22Rv1 (cell line): Measurements from ENCODE around the gene LHX3.

Experiments used
- ZFX ChIP-seq: fragments of 450-650 bp; IDR thresholded peaks from 2 replicates; pipeline ENCODE4 v1.6.1; 2017; ENCODE audit warnings: antibody characterized with exemption, borderline replicate concordance
- TF ChIP-seq, protein P1 (sequence below): fragments of 450-650 bp; IDR thresholded peaks from 2 replicates; pipeline ENCODE4 v1.5.1; 2017; ENCODE audit warnings: mild to moderate bottlenecking

DNA sequence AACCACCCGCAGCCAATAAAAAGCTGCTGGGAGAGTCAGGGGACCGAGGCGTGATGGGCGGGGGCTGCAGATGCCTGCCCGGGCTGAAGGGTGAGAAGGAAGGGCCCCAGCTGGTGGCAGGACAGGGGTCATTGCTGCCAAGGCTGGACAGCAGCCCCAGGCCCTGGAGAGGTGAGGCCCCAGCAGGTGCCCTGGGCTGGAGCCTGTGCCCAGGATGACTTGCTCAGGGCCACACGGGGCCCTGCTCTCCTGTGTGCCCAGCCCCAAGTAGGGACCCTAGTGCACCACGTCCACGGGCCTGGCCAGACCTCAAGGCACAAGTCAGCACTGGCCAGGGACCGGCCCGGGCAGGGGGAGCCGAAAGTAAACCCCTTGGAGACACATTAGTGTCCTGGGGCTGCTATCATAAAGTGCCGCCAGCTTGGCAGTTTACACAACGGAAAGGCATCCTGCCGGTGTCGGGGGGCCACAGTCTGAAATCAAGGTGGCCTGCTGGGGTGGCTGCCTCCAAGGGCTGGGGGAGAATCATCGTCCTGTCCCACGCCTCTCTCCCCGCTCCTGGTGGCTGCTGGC is 22.0 kb downstream of the LHX3 start:
- TF ChIP-seq, protein P1, sequence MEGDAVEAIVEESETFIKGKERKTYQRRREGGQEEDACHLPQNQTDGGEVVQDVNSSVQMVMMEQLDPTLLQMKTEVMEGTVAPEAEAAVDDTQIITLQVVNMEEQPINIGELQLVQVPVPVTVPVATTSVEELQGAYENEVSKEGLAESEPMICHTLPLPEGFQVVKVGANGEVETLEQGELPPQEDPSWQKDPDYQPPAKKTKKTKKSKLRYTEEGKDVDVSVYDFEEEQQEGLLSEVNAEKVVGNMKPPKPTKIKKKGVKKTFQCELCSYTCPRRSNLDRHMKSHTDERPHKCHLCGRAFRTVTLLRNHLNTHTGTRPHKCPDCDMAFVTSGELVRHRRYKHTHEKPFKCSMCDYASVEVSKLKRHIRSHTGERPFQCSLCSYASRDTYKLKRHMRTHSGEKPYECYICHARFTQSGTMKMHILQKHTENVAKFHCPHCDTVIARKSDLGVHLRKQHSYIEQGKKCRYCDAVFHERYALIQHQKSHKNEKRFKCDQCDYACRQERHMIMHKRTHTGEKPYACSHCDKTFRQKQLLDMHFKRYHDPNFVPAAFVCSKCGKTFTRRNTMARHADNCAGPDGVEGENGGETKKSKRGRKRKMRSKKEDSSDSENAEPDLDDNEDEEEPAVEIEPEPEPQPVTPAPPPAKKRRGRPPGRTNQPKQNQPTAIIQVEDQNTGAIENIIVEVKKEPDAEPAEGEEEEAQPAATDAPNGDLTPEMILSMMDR = no peak
- TF ChIP-seq ZFX = no peak
